SU-DHL-6 (cell line): ENCODE data around the gene AGPAT3.

Experiments used
- CTCF ChIP-seq: fragments of 200-600 bp; sonication (generic); IDR thresholded peaks from one replicate; pipeline ENCODE4 v1.5.1; 2017; ENCODE audit warnings: antibody characterized with exemption, mild to moderate bottlenecking, low read length, moderate library complexity; ENCODE audit not compliant: insufficient read depth, poor library complexity, severe bottlenecking
- EZH2phosphoT487 ChIP-seq: fragments of 200-600 bp; sonication (generic), shearing (Covaris generic); conservative IDR thresholded peaks from 2 replicates; pipeline ENCODE4 v1.6.1; 2018; ENCODE audit warnings: mild to moderate bottlenecking, antibody characterized with exemption, low read length, moderate library complexity, mixed read lengths

DNA sequence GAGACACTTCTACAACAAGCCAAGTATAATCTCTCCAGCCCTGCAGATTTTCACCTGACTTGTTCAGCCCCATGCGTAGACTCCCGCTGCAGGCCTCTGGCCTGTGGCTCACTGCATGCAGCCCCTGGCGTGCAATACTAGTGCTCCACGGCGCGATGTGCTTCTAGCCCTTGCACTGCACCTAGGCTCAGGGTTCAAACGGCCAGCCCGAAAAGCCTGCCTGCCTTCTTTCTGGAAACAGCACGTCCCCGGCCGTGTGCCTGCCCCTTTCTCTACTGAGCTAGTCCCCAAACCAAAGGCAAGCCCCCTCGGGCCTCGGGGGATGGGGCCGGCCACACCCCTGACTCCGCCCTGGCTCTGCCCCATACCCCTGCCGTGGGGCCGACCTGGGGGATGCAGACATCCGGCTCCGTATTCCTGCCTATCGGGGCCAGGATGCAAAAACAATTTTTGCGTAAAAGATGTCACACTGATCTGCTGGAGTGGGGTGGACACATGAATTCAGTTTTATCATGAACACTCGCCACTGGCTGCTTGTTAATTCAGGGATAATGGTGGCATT is 120.7 kb downstream of the AGPAT3 start:
- no peak for TF ChIP-seq EZH2phosphoT487
- no peak for TF ChIP-seq CTCF
